Endothelial cell of umbilical vein (primary cell): Measurements from ENCODE around the gene B9D2. TPM values are rescaled to one million over a fixed set of nuclear protein-coding genes. Genes with fewer than 3 reads are reported as not detected.

ENCODE experiments used
- BruUV-seq: library from RNA; stranded (reverse); fragments of 400-500 nt; replicated peaks from 2 replicates; lab custom pipeline; 2021; lab: Mats Ljungman, UMichigan
- CTCF ChIA-PET: fragments of 300-600, 350-600 bp; sonication (Branson Sonifier 250); formaldehyde crosslinking; loops from one replicate; lab custom pipeline; 2021; ENCODE audit warnings: antibody characterized with exemption, inconsistent platforms; lab: Charles Lee
- POLR2A ChIA-PET: fragments of 300-600, 350-600 bp; sonication (Branson Sonifier 250); formaldehyde crosslinking; loops from one replicate; lab custom pipeline; 2021; ENCODE audit warnings: antibody characterized with exemption, inconsistent platforms; lab: Charles Lee
- DNase-seq: peaks from one replicate; pipeline ENCODE4 v3.0.0-alpha.2; 2011; ENCODE audit warnings: low read depth, low spot score
- FAIRE-seq: peaks from 2 replicates; lab custom pipeline; 2011; peaks lifted over from hg19 to GRCh38; lab: Jason Lieb, UNC
- H2AFZ ChIP-seq: 2 replicates; pipeline ENCODE4 v1.6.0; 2012; ENCODE audit warnings: low read depth, low read length, control low read depth, inconsistent platforms
- H3K27ac ChIP-seq: 2 replicates; pipeline ENCODE4 v1.5.1; 2011; ENCODE audit warnings: low read depth, mild to moderate bottlenecking, control low read depth, low read length, moderate library complexity; ENCODE audit not compliant: insufficient read depth
- H3K27me3 ChIP-seq, 2 experiments: 2 replicates each; pipeline versions ENCODE4 v1.6.0 to v1.6.1; 2011; ENCODE audit warnings: low read length in 2 of 2, mixed read lengths in 1 of 2; ENCODE audit not compliant: control insufficient read depth in 2 of 2, insufficient read depth in 2 of 2
- H3K36me3 ChIP-seq, 2 experiments: 2 replicates in 1 of 2; 3 replicates in 1 of 2; pipeline ENCODE4 v1.5.1; 2011; ENCODE audit warnings: low read length in 2 of 2, mild to moderate bottlenecking in 1 of 2, moderate library complexity in 1 of 2; ENCODE audit not compliant: control insufficient read depth in 2 of 2, insufficient read depth in 2 of 2; ENCODE audit errors: extremely low read depth in 1 of 2
- H3K4me1 ChIP-seq: 3 replicates; pipeline ENCODE4 v1.5.1; 2011; ENCODE audit warnings: mild to moderate bottlenecking, low read length; ENCODE audit not compliant: control insufficient read depth, insufficient read depth; ENCODE audit errors: extremely low read depth
- H3K4me2 ChIP-seq: 2 replicates; pipeline ENCODE4 v1.6.1; 2011; ENCODE audit warnings: low read length, control low read depth, mixed read lengths; ENCODE audit not compliant: insufficient read depth
- H3K4me3 ChIP-seq, 3 experiments: fragments of 200-600 bp in 1 of 3; sonication (generic), shearing (Covaris generic) in 1 of 3; replicated peaks in 1 of 3; 2 replicates each; pipeline ENCODE4 v1.5.1; 2011 to 2016; ENCODE audit warnings: control low read depth in 3 of 3, low read length in 3 of 3, mild to moderate bottlenecking in 2 of 3, inconsistent platforms in 1 of 3, low read depth in 1 of 3, moderate library complexity in 1 of 3; ENCODE audit not compliant: insufficient read depth in 1 of 3
- H3K79me2 ChIP-seq: 2 replicates; pipeline ENCODE4 v1.6.0; 2012; ENCODE audit warnings: low read length, inconsistent platforms; ENCODE audit not compliant: control insufficient read depth, insufficient read depth
- H3K9ac ChIP-seq: replicated peaks from 2 replicates; pipeline ENCODE3; 2011; ENCODE audit warnings: low read length, control low read depth; ENCODE audit not compliant: insufficient read depth; ENCODE audit errors: extremely low read depth
- H3K9me1 ChIP-seq: replicated peaks from 3 replicates; pipeline ENCODE4 v1.6.0; 2011; ENCODE audit warnings: mild to moderate bottlenecking, low read length; ENCODE audit not compliant: control insufficient read depth, insufficient read depth; ENCODE audit errors: extremely low read depth
- H3K9me3 ChIP-seq: replicated peaks from 2 replicates; pipeline ENCODE4 v1.5.1; 2012; ENCODE audit warnings: low read length, inconsistent platforms; ENCODE audit not compliant: control insufficient read depth, insufficient read depth
- H4K20me1 ChIP-seq: replicated peaks from 2 replicates; pipeline ENCODE3; 2011; ENCODE audit warnings: mild to moderate bottlenecking, low read length; ENCODE audit not compliant: control insufficient read depth, insufficient read depth; ENCODE audit errors: extremely low read depth
- EZH2 ChIP-seq: IDR thresholded peaks from 2 replicates; pipeline ENCODE4 v1.6.1; 2012; ENCODE audit warnings: borderline replicate concordance, low read depth, mild to moderate bottlenecking, moderate library complexity, low read length, inconsistent platforms; ENCODE audit not compliant: severe bottlenecking
- FOS ChIP-seq: IDR thresholded peaks from 2 replicates; pipeline ENCODE4 v1.6.1; 2011; ENCODE audit warnings: mild to moderate bottlenecking, low read length, moderate library complexity, borderline replicate concordance; ENCODE audit not compliant: insufficient read depth
- GATA2 ChIP-seq: IDR thresholded peaks from 2 replicates; pipeline ENCODE4 v1.7.0; 2011; ENCODE audit warnings: low read depth, mild to moderate bottlenecking, moderate library complexity, mixed read lengths, low read length; ENCODE audit not compliant: insufficient read length, insufficient read depth
- JUN ChIP-seq: IDR thresholded peaks from 2 replicates; pipeline ENCODE4 v1.6.1; 2011; ENCODE audit warnings: borderline replicate concordance, low read depth; ENCODE audit not compliant: insufficient read length, insufficient read depth
- MYC ChIP-seq: IDR thresholded peaks from one replicate; pipeline ENCODE4 v1.6.1; 2011; ENCODE audit warnings: mild to moderate bottlenecking, low read depth, low read length
- POLR2A ChIP-seq: IDR thresholded peaks from 2 replicates; pipeline ENCODE4 v1.6.1; 2012; ENCODE audit warnings: low read depth, mild to moderate bottlenecking, control low read depth, low read length
- POLR2AphosphoS5 ChIP-seq: IDR thresholded peaks from 2 replicates; pipeline ENCODE4 v1.6.1; 2012; ENCODE audit warnings: low read depth, mild to moderate bottlenecking, control low read depth, low read length, moderate library complexity; ENCODE audit not compliant: insufficient read depth
- dilution Hi-C: fragments of 300-500 bp; cut with MboI; formaldehyde crosslinking; loops from one replicate; pipeline ENCODE4 v1.15.0; 2019; ENCODE audit warnings: low sequenced_read_pairs; ENCODE audit not compliant: extremely low pct_ligation_motif_present
- intact Hi-C: fragments of 100-400 bp; cut with micrococcal nuclease; formaldehyde crosslinking; loops from one replicate; pipeline ENCODE4 v1.10.0; 2022
- polyA plus RNA-seq, 4 experiments: library from polyadenylated mRNA; depleted of rRNA in 3 of 4; stranded (reverse) in 3 of 4; unstranded in 1 of 4; fragments of >200 nt; gene quantifications; 2 replicates each; pipeline versions ENCODE4 v1.2.1 to v1.2.3, GENCODE V29; 2011 to 2012; ENCODE audit warnings: missing spikeins in 1 of 4
- total RNA-seq: library from RNA; stranded (reverse); gene quantifications from 2 replicates; pipeline ENCODE4 v1.2.3, GENCODE V29; 2021
- TF ChIP-seq, protein P1 (sequence below), 2 donors: IDR thresholded peaks; 1 replicate in 1 of 2; 2 replicates in 1 of 2; pipeline ENCODE4 v1.5.1; 2011; ENCODE audit warnings: low read length in 2 of 2, mild to moderate bottlenecking in 2 of 2, moderate library complexity in 2 of 2, control low read depth in 1 of 2, inconsistent platforms in 1 of 2, low read depth in 1 of 2; ENCODE audit not compliant: insufficient read depth in 1 of 2; ENCODE audit errors: extremely low read depth in 1 of 2
- TF ChIP-seq, protein P2 (sequence below): IDR thresholded peaks from 2 replicates; pipeline ENCODE4 v1.6.1; 2011; ENCODE audit not compliant: insufficient read depth, insufficient read length

Gene B9D2
- total and polyA plus RNA-seq, 2 donors (not counting 3 experiments of a cell fraction or from before 2014, with no cell fraction given): 12.2 to 23.9 TPM

DNA sequence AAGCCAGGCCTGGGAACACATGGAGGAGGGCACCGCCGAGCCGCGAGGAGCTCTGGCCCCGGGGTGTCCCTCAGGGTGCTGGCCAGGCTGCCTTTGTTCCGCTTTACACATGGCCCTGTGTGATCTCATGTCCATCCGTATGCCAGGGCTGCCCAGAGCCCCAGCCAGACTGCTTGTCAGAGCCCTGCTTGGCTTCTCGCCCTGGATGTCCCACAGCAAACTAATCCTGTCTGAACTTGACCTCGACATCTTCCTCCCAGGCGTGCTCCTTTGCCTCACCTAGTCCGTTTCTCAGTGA, 48.0 kb upstream of the B9D2 start:
- ChIA-PET CTCF (no interaction called here), POLR2A (no interaction called here)
- no peaks in the 10 kb centered on the region for H3K9me3 ChIP-seq
- no peaks in the 10 kb centered on the region for H3K79me2 ChIP-seq
- TF ChIP-seq EZH2 (no peak), JUN (no peak), GATA2 (no peak), FOS (no peak), POLR2A (no peak), POLR2AphosphoS5 (no peak), MYC (no peak)
- TF ChIP-seq, protein P1, sequence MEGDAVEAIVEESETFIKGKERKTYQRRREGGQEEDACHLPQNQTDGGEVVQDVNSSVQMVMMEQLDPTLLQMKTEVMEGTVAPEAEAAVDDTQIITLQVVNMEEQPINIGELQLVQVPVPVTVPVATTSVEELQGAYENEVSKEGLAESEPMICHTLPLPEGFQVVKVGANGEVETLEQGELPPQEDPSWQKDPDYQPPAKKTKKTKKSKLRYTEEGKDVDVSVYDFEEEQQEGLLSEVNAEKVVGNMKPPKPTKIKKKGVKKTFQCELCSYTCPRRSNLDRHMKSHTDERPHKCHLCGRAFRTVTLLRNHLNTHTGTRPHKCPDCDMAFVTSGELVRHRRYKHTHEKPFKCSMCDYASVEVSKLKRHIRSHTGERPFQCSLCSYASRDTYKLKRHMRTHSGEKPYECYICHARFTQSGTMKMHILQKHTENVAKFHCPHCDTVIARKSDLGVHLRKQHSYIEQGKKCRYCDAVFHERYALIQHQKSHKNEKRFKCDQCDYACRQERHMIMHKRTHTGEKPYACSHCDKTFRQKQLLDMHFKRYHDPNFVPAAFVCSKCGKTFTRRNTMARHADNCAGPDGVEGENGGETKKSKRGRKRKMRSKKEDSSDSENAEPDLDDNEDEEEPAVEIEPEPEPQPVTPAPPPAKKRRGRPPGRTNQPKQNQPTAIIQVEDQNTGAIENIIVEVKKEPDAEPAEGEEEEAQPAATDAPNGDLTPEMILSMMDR (IDR thresholded peaks at IDR 0.05; ENCODE audit: extremely low read depth in 1 of 2, insufficient read depth in 1 of 2, low read depth in 1 of 2, low read length in 2 of 2): no peak
- TF ChIP-seq, protein P2, sequence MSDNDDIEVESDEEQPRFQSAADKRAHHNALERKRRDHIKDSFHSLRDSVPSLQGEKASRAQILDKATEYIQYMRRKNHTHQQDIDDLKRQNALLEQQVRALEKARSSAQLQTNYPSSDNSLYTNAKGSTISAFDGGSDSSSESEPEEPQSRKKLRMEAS: no peak
- no peaks in the 10 kb centered on the region for H4K20me1 ChIP-seq
- H2AFZ ChIP-seq: no peak overlapping the region
- dilution Hi-C loops: no loop called here
- no peak overlapping the region for H3K4me2 ChIP-seq
- no peaks in the 10 kb centered on the region for H3K27me3 ChIP-seq
- DNase-seq: no peak
- no peak overlapping the region for H3K4me3 ChIP-seq
- H3K4me1 ChIP-seq: peaks cover 8% of the 10 kb centered on the region
- peaks cover 0 to 23% of the 10 kb centered on the region in 2 experiments for H3K36me3 ChIP-seq
- no peak for FAIRE-seq
- intact Hi-C loops: no loop called here
- H3K9ac ChIP-seq: no peak overlapping the region
- H3K27ac ChIP-seq: no peak overlapping the region
- no TSS peak for BruUV-seq
- no peaks in the 10 kb centered on the region for H3K9me1 ChIP-seq
